WTC11 (cell line): ENCODE data around the gene SNRNP35. TPM values are rescaled to one million over a fixed set of nuclear protein-coding genes. Genes with fewer than 3 reads are reported as not detected.
A peak's percentile ranks its signal among the peaks of the same experiment; 100 is the strongest.

Experiments
- ATAC-seq: fragments of 200-7000 bp; cut with Tn5 transposase; 2 replicates; pipeline ENCODE4 v1.10.0; 2021; ENCODE audit warnings: mild to moderate bottlenecking, moderate library complexity
- CTCF ChIA-PET: fragments of 300-600 bp; sonication (Branson Sonifier 250); formaldehyde crosslinking; loops from one replicate; lab custom pipeline; 2021; ENCODE audit warnings: antibody characterized with exemption; lab: Charles Lee
- POLR2A ChIA-PET: fragments of 350-600 bp; sonication (Branson Sonifier 250); formaldehyde crosslinking; loops from one replicate; lab custom pipeline; 2021; ENCODE audit warnings: antibody characterized with exemption; lab: Charles Lee
- DNase-seq: peaks from one replicate; pipeline ENCODE4 v3.0.0; 2021; ENCODE audit warnings: low spot score
- H3K27ac Mint-ChIP-seq: 2 replicates; pipeline ENCODE4 v1.8.0; 2021; ENCODE audit warnings: mixed read lengths
- H3K27me3 Mint-ChIP-seq: 2 replicates; pipeline ENCODE4 v1.8.0; 2021; ENCODE audit warnings: low read depth, mild to moderate bottlenecking, moderate library complexity, mixed read lengths
- H3K36me3 Mint-ChIP-seq: 2 replicates; pipeline ENCODE4 v1.8.0; 2021; ENCODE audit warnings: mixed read lengths
- H3K4me1 Mint-ChIP-seq: 2 replicates; pipeline ENCODE4 v1.8.0; 2022; ENCODE audit warnings: mixed read lengths
- H3K4me3 Mint-ChIP-seq: 2 replicates; pipeline ENCODE4 v1.8.0; 2021; ENCODE audit warnings: mild to moderate bottlenecking, moderate library complexity, mixed read lengths
- H3K9me3 Mint-ChIP-seq: 2 replicates; pipeline ENCODE4 v1.8.0; 2021; ENCODE audit warnings: mixed read lengths
- CBFB ChIP-seq: sonication (generic); formaldehyde crosslinking; IDR thresholded peaks from 2 replicates; pipeline ENCODE4 v1.8.1; 2022; ENCODE audit warnings: mild to moderate bottlenecking, low read depth, missing genetic modification reagents
- ELF4 ChIP-seq: sonication (generic); formaldehyde crosslinking; IDR thresholded peaks from 2 replicates; pipeline ENCODE4 v1.8.1; 2022; ENCODE audit warnings: low read depth, mild to moderate bottlenecking, moderate library complexity, missing genetic modification reagents
- FOXJ3 ChIP-seq: sonication (generic); formaldehyde crosslinking; IDR thresholded peaks from 2 replicates; pipeline ENCODE4 v1.9.0; 2021; ENCODE audit warnings: missing genetic modification reagents, mild to moderate bottlenecking, borderline replicate concordance
- GRHL2 ChIP-seq: fragments of 250-450 bp; sonication (Bioruptor Pico); IDR thresholded peaks from 2 replicates; pipeline ENCODE4 v1.8.0; 2022; ENCODE audit warnings: mild to moderate bottlenecking, moderate library complexity; ENCODE audit not compliant: insufficient replicate concordance, severe bottlenecking
- IRF2 ChIP-seq: sonication (generic); formaldehyde crosslinking; IDR thresholded peaks from 2 replicates; pipeline ENCODE4 v1.8.0; 2022; ENCODE audit warnings: low read depth, missing genetic modification reagents, borderline replicate concordance
- JUN ChIP-seq: sonication (generic); formaldehyde crosslinking; IDR thresholded peaks from 2 replicates; pipeline ENCODE4 v1.8.0; 2023; ENCODE audit warnings: mild to moderate bottlenecking, missing genetic modification reagents
- NFATC4 ChIP-seq: fragments of 250-450 bp; sonication (Bioruptor Pico); IDR thresholded peaks from 2 replicates; pipeline ENCODE4 v1.9.0; 2021; ENCODE audit warnings: mild to moderate bottlenecking
- NFE2L1 ChIP-seq: sonication (generic); formaldehyde crosslinking; IDR thresholded peaks from 2 replicates; pipeline ENCODE4 v1.8.1; 2023; ENCODE audit warnings: missing genetic modification reagents
- NFYB ChIP-seq: sonication (generic); formaldehyde crosslinking; conservative IDR thresholded peaks from 2 replicates; pipeline ENCODE4 v1.8.0; 2022; ENCODE audit warnings: low read depth, missing genetic modification reagents
- RORB ChIP-seq: fragments of 250-450 bp; sonication (Bioruptor Pico); IDR thresholded peaks from 2 replicates; pipeline ENCODE4 v1.9.0; 2021; ENCODE audit warnings: mild to moderate bottlenecking
- TEAD4 ChIP-seq: sonication (generic); formaldehyde crosslinking; IDR thresholded peaks from 2 replicates; pipeline ENCODE4 v1.8.0; 2022; ENCODE audit warnings: mild to moderate bottlenecking, missing genetic modification reagents
- ZNF232 ChIP-seq: sonication (generic); formaldehyde crosslinking; IDR thresholded peaks from 2 replicates; pipeline ENCODE4 v1.8.0; 2022; ENCODE audit warnings: mild to moderate bottlenecking, missing genetic modification reagents
- ZNF396 ChIP-seq: fragments of 250-450 bp; sonication (Bioruptor Pico); IDR thresholded peaks from 2 replicates; pipeline ENCODE4 v1.8.0; 2021; ENCODE audit warnings: mild to moderate bottlenecking, moderate library complexity, borderline replicate concordance
- total RNA-seq: library from RNA; stranded (reverse); gene quantifications from 3 replicates; pipeline ENCODE4 v1.2.3, GENCODE V29; 2021
- TF ChIP-seq, protein P1 (sequence below): fragments of 250-450 bp; sonication (Bioruptor Pico); IDR thresholded peaks from 2 replicates; pipeline ENCODE4 v2.1.2; 2022; ENCODE audit warnings: mild to moderate bottlenecking, moderate library complexity
- TF ChIP-seq, protein P2 (sequence below): sonication (generic); formaldehyde crosslinking; IDR thresholded peaks from 2 replicates; pipeline ENCODE4 v1.8.1; 2023; ENCODE audit warnings: mild to moderate bottlenecking, missing genetic modification reagents, moderate library complexity
- TF ChIP-seq, protein P3 (sequence below): sonication (generic); formaldehyde crosslinking; IDR thresholded peaks from 2 replicates; pipeline ENCODE4 v1.8.1; 2023; ENCODE audit warnings: mild to moderate bottlenecking, missing genetic modification reagents, moderate library complexity
- TF ChIP-seq, protein P4 (sequence below): sonication (generic); formaldehyde crosslinking; IDR thresholded peaks from 2 replicates; pipeline ENCODE4 v1.8.0; 2023; ENCODE audit warnings: missing genetic modification reagents
- TF ChIP-seq, protein P5 (sequence below): fragments of 250-450 bp; sonication (Bioruptor Pico); IDR thresholded peaks from 2 replicates; pipeline ENCODE4 v1.8.0; 2021; ENCODE audit warnings: mild to moderate bottlenecking
- TF ChIP-seq, protein P6 (sequence below): sonication (generic); formaldehyde crosslinking; IDR thresholded peaks from 2 replicates; pipeline ENCODE4 v1.8.1; 2023; ENCODE audit warnings: mild to moderate bottlenecking, missing genetic modification reagents, borderline replicate concordance

Gene SNRNP35
- total RNA-seq, 1 experiment from 2014 or later: 20.0 TPM

DNA sequence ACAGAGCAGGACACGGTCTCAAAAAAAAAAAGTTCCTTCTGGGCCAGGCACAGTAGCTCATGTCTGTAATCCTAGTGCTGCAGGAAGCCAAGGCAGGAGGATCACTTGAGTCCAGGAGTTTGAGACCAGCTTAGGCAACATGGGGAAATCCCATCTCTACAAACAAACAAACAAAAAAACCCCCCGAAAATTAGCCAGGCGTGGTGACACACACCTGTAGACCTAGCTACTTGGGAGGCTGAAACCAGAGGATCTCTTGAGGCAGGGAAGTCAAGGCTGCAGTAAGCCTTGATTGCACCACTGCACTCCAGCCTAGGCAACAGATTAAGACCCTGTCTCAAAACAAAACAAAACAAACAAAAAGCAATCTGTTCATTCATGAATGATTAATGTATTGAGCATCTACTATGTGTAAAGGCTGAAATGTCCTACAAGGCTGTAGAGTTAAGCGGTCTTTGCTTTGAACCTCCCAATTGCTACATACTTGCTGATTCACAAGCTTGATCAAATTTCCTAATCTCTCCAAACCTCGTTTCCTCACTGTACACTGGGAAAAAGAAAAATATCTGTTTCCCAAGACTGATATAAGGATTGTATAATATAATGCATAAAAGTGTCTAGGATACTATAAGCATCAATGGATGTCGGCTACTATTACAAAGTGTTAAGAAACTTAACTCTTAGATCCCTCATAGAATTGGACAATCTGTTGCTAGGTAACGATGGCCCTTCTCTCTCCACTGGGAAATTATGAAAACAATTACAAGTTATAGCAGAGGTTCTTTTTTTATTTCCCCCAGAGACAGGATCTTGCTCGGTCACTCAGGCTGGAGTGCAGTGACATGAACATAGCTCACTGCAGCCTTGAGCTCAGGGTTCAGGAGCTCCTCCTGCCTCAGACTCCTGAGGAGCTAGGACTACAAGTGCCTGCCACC is 13.6 kb upstream of the SNRNP35 start (continued):
- TF ChIP-seq, protein P1, sequence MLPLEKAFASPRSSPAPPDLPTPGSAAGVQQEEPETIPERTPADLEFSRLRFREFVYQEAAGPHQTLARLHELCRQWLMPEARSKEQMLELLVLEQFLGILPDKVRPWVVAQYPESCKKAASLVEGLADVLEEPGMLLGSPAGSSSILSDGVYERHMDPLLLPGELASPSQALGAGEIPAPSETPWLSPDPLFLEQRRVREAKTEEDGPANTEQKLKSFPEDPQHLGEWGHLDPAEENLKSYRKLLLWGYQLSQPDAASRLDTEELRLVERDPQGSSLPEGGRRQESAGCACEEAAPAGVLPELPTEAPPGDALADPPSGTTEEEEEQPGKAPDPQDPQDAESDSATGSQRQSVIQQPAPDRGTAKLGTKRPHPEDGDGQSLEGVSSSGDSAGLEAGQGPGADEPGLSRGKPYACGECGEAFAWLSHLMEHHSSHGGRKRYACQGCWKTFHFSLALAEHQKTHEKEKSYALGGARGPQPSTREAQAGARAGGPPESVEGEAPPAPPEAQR (CRISPR knock-in tag): no peak
- no peak for TF ChIP-seq ZNF396 (CRISPR knock-in tag)

DNA sequence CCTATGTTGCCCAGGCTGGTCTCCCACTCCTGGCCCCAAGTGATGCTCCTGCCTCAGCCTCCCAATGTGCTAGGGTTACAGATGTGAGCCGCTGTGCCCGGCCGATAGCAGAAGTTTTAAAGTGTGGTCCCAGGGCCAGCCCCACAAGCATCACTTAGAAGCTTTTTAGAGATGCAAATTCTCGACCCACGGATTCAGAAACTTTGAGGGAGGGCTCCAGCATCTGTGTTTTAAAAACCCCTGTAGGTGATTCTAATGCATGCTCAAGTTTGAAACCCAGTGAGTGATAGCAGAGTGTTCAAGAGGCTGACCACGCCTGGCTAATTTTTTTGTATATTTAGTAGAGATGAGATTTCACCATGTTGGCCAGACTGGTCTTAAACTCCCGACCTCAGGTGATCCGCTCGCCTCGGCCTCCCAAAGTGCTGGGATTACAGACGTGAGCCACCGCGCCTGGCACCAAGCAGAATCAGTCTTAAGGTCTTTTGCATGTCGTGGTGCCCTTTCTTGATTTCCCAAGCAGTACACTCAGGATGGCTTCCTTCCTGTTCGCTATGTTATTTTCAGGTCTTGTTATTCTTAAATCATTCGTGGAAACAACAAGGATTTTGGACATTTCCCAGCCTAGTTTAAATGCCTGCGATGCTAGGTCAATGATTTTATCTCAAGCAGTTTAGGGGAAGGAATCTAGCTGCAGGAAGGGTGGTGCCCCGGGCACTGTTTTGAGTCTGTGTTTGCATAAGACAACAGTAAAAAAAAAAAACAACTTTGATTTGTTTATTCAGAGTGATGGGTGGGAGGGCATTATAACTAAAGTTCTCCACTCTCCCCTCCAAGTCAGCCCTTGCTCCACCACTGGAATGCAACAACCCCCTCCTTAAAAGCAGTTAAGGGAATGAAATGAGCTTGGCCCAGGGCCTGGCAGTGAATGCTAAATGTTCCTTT is 12.3 kb upstream of the SNRNP35 start:
- ATAC-seq (peak; percentile 30; the same call in 1 of the 2 replicates), DNase-seq (no peak)
- Mint-ChIP-seq H3K27ac (no peak overlapping the region), H3K4me3 (no peak overlapping the region), H3K36me3 (no peaks in the 10 kb centered on the region), H3K27me3 (no peaks in the 10 kb centered on the region), H3K9me3 (no peaks in the 10 kb centered on the region), H3K4me1 (peaks cover 3% of the 10 kb centered on the region)
- ChIA-PET CTCF (interaction anchor here (0.6 to 1.2 kb wide), 2 partner anchors 9 to 79 kb away, joined by 3 read pairs; partner anchors contain the start of gene RILPL2), POLR2A (no interaction called here)
- TF ChIP-seq ELF4 (CRISPR knock-in tag) (no peak), NFE2L1 (no peak), RORB (CRISPR knock-in tag) (no peak), FOXJ3 (CRISPR knock-in tag) (no peak), JUN (CRISPR knock-in tag) (no peak), CBFB (CRISPR knock-in tag) (no peak), NFYB (CRISPR knock-in tag) (no peak)
- TF ChIP-seq, protein P2, sequence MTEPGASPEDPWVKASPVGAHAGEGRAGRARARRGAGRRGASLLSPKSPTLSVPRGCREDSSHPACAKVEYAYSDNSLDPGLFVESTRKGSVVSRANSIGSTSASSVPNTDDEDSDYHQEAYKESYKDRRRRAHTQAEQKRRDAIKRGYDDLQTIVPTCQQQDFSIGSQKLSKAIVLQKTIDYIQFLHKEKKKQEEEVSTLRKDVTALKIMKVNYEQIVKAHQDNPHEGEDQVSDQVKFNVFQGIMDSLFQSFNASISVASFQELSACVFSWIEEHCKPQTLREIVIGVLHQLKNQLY: no peak
- TF ChIP-seq, protein P3, sequence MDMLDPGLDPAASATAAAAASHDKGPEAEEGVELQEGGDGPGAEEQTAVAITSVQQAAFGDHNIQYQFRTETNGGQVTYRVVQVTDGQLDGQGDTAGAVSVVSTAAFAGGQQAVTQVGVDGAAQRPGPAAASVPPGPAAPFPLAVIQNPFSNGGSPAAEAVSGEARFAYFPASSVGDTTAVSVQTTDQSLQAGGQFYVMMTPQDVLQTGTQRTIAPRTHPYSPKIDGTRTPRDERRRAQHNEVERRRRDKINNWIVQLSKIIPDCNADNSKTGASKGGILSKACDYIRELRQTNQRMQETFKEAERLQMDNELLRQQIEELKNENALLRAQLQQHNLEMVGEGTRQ: no peak
- TF ChIP-seq, protein P4, sequence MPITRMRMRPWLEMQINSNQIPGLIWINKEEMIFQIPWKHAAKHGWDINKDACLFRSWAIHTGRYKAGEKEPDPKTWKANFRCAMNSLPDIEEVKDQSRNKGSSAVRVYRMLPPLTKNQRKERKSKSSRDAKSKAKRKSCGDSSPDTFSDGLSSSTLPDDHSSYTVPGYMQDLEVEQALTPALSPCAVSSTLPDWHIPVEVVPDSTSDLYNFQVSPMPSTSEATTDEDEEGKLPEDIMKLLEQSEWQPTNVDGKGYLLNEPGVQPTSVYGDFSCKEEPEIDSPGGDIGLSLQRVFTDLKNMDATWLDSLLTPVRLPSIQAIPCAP (CRISPR knock-in tag): no peak
- TF ChIP-seq, protein P5, sequence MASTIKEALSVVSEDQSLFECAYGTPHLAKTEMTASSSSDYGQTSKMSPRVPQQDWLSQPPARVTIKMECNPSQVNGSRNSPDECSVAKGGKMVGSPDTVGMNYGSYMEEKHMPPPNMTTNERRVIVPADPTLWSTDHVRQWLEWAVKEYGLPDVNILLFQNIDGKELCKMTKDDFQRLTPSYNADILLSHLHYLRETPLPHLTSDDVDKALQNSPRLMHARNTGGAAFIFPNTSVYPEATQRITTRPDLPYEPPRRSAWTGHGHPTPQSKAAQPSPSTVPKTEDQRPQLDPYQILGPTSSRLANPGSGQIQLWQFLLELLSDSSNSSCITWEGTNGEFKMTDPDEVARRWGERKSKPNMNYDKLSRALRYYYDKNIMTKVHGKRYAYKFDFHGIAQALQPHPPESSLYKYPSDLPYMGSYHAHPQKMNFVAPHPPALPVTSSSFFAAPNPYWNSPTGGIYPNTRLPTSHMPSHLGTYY (CRISPR knock-in tag): no peak

DNA sequence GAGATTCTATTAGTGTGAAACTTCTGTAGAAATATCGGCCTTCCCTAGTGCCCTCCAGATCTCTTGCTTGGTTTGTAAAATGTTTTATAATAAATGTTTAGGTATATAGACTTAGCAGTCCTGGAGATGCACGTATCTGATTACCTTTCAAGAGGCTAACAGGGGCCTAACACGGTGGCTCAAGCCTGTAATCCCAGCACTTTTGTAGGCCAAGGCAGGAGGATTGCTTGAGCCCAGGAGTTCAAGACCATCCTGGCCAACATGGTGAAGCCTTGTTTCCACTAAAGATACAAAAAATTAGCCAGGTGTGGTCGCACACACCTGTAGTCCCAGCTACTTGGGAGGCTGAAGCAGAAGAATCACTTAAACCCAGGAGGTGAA is 11.6 kb upstream of the SNRNP35 start:
- no peak for DNase-seq
- Mint-ChIP-seq H3K27me3 (no peaks in the 10 kb centered on the region), H3K4me1 (peaks cover 3% of the 10 kb centered on the region), H3K27ac (no peak overlapping the region), H3K4me3 (no peak overlapping the region), H3K36me3 (no peaks in the 10 kb centered on the region), H3K9me3 (no peaks in the 10 kb centered on the region)
- POLR2A ChIA-PET: no interaction called here
- CTCF ChIA-PET: interaction anchor here (0.6 to 1.2 kb wide), 2 partner anchors 10 to 79 kb away, joined by 3 read pairs; partner anchors contain the start of gene RILPL2
- no peak for ATAC-seq
- TF ChIP-seq, protein P6, sequence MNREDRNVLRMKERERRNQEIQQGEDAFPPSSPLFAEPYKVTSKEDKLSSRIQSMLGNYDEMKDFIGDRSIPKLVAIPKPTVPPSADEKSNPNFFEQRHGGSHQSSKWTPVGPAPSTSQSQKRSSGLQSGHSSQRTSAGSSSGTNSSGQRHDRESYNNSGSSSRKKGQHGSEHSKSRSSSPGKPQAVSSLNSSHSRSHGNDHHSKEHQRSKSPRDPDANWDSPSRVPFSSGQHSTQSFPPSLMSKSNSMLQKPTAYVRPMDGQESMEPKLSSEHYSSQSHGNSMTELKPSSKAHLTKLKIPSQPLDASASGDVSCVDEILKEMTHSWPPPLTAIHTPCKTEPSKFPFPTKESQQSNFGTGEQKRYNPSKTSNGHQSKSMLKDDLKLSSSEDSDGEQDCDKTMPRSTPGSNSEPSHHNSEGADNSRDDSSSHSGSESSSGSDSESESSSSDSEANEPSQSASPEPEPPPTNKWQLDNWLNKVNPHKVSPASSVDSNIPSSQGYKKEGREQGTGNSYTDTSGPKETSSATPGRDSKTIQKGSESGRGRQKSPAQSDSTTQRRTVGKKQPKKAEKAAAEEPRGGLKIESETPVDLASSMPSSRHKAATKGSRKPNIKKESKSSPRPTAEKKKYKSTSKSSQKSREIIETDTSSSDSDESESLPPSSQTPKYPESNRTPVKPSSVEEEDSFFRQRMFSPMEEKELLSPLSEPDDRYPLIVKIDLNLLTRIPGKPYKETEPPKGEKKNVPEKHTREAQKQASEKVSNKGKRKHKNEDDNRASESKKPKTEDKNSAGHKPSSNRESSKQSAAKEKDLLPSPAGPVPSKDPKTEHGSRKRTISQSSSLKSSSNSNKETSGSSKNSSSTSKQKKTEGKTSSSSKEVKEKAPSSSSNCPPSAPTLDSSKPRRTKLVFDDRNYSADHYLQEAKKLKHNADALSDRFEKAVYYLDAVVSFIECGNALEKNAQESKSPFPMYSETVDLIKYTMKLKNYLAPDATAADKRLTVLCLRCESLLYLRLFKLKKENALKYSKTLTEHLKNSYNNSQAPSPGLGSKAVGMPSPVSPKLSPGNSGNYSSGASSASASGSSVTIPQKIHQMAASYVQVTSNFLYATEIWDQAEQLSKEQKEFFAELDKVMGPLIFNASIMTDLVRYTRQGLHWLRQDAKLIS (CRISPR knock-in tag): no peak
- TF ChIP-seq TEAD4 (CRISPR knock-in tag): no peak
- no peak for TF ChIP-seq CBFB (CRISPR knock-in tag)
- TF ChIP-seq GRHL2: no peak
- TF ChIP-seq NFATC4 (CRISPR knock-in tag): no peak
- TF ChIP-seq ZNF232: no peak
- no peak for TF ChIP-seq IRF2 (CRISPR knock-in tag)
- TF ChIP-seq, protein P2: no peak
